ENCODE measurements around the gene STK32A. TPM values are rescaled to one million over a fixed set of nuclear protein-coding genes. Genes with fewer than 3 reads are reported as not detected.

STK32A gene
- total and polyA plus RNA-seq, 2 experiments from 2014 or later: 2.4 to 2.8 TPM

DNA sequence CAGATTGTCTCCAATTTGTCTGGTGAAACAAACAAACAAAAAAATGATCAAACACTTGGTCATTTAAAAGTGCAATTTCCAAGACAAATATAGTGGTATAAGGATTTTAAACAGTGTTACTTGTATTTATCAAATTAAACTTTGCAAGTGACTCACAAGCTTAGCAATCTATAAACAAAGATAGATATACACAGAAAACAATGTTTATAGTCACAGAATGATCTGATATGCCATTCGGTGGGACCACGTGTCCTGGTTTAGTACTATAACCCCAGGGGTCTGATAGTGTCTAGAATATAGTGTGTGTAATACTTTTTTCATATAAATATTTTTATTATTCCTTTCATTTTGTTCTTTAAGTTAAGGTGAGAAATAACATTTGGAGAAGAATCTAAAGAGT lies 183.8 kb downstream of the STK32A start (continued):
- no peak for TF ChIP-seq ZNF114 (CRISPR knock-in tag; IDR thresholded peaks at IDR 0.05)
- no peak for TF ChIP-seq NANOG (IDR thresholded peaks at IDR 0.05; ENCODE audit: borderline replicate concordance)
- no peak for TF ChIP-seq CTCF (conservative IDR thresholded peaks at IDR 0.05; ENCODE audit: low read depth in 2 of 2)
- no peak for TF ChIP-seq REST (IDR thresholded peaks at IDR 0.05; ENCODE audit: unreplicated experiment)

GRCh38 chr5:147426640-147427327 lies 192.0 kb downstream of the STK32A start:
- Histone ChIP-seq H2AFZ (no peak overlapping the region), H4K20me1 (replicated peaks; ENCODE audit: insufficient read depth) (peaks cover 70% of the 10 kb centered on the region), H3K36me3 (ENCODE audit: insufficient read depth) (peaks cover 30% of the 10 kb centered on the region), H3F3A (replicated peaks; ENCODE audit: low read depth) (no peaks in the 10 kb centered on the region; the same call in 1 of the 2 replicates), H3K4me1 (ENCODE audit: insufficient read depth) (peaks cover 21% of the 10 kb centered on the region), H3K4me2 (no peak overlapping the region), H3K27ac (ENCODE audit: low read depth) (peak overlapping the region; percentile 55; the same call in 1 of the 2 replicates), H3K4me3 (no peak overlapping the region), H3K27me3 (ENCODE audit: insufficient read depth) (no peaks in the 10 kb centered on the region), H3K79me2 (replicated peaks; ENCODE audit: insufficient read depth) (peaks cover 100% of the 10 kb centered on the region), H3K9me2 (ENCODE audit: insufficient read depth) (0 out of 2 replicates have a peak, but pooled peaks cover 2% of the 10 kb centered on the region)
- DNase-seq (ENCODE audit: low spot score) (no peak), ATAC-seq (no peak)
- H3K27me3 Mint-ChIP-seq (ENCODE audit: insufficient read depth, low read depth, poor library complexity): no peaks in the 10 kb centered on the region
- H3K36me3 Mint-ChIP-seq (ENCODE audit: low read depth): peaks cover 60% of the 10 kb centered on the region
- no peak overlapping the region for H3K27ac Mint-ChIP-seq
- peaks cover 27% of the 10 kb centered on the region for H3K4me1 Mint-ChIP-seq
- TF ChIP-seq NANOG (IDR thresholded peaks at IDR 0.05; ENCODE audit: borderline replicate concordance) (no peak), STAT1 (IDR thresholded peaks at IDR 0.05; ENCODE audit: unreplicated experiment) (no peak), ZNF331 (CRISPR knock-in tag; IDR thresholded peaks at IDR 0.05; ENCODE audit: low read depth) (no peak), JUNB (IDR thresholded peaks at IDR 0.05; ENCODE audit: unreplicated experiment) (no peak), REST (IDR thresholded peaks at IDR 0.05; ENCODE audit: unreplicated experiment) (no peak), POLR2AphosphoS5 (IDR thresholded peaks at IDR 0.05; ENCODE audit: low read depth) (no peak), CREB1 (CRISPR knock-in tag; IDR thresholded peaks at IDR 0.05; ENCODE audit: low read depth) (no peak), EZH2phosphoT487 (IDR thresholded peaks at IDR 0.05; ENCODE audit: unreplicated experiment) (no peak)
- H3K9me3 Mint-ChIP-seq: no peaks in the 10 kb centered on the region
- no peak overlapping the region for H3K4me3 Mint-ChIP-seq
